ENCODE data around the gene RASL12.

RASL12 gene

GRCh38 chr15:65038428-65038827 lies 29.4 kb downstream of the RASL12 start:
- Histone ChIP-seq H3K9ac (ENCODE audit: low read depth, low read length) (no peak overlapping the region), H3K36me3 (ENCODE audit: insufficient read depth, low read length) (no peaks in the 10 kb centered on the region), H3K9me3 (ENCODE audit: insufficient read depth, low read depth, low read length) (no peaks in the 10 kb centered on the region), H3K27me3 (ENCODE audit: insufficient read depth, low read length) (no peaks in the 10 kb centered on the region), H3K4me3 (ENCODE audit: low read length) (no peak overlapping the region), H3K4me1 (ENCODE audit: insufficient read depth, low read length) (peaks cover 2% of the 10 kb centered on the region; the same call in 1 of the 2 replicates), H3K27ac (ENCODE audit: low read depth, low read length) (no peak overlapping the region)
- 94% methylated on average over 3 of the region's 3 CpGs for WGBS

GRCh38 chr15:65037309-65037708 lies 30.5 kb downstream of the RASL12 start:
- H3K4me1 ChIP-seq (ENCODE audit: insufficient read depth, low read length) = peaks cover 5% of the 10 kb centered on the region; the same call in 1 of the 2 replicates
- no peaks in the 10 kb centered on the region for H3K27me3 ChIP-seq (ENCODE audit: insufficient read depth, low read length)
- H3K9ac ChIP-seq (ENCODE audit: low read depth, low read length) = no peak overlapping the region
- no peaks in the 10 kb centered on the region for H3K36me3 ChIP-seq (ENCODE audit: insufficient read depth, low read length)
- H3K4me3 ChIP-seq (ENCODE audit: low read length) = no peak overlapping the region
- H3K9me3 ChIP-seq (ENCODE audit: insufficient read depth, low read depth, low read length) = no peaks in the 10 kb centered on the region
- no peak overlapping the region for H3K27ac ChIP-seq (ENCODE audit: low read depth, low read length)
- WGBS = 95% methylated on average over 1 of the region's 1 CpG

GRCh38 chr15:65034719-65035118 lies 33.1 kb downstream of the RASL12 start:
- H3K27ac ChIP-seq (ENCODE audit: low read depth, low read length) = no peak overlapping the region
- no peaks in the 10 kb centered on the region for H3K36me3 ChIP-seq (ENCODE audit: insufficient read depth, low read length)
- no peaks in the 10 kb centered on the region for H3K9me3 ChIP-seq (ENCODE audit: insufficient read depth, low read depth, low read length)
- H3K4me1 ChIP-seq (ENCODE audit: insufficient read depth, low read length) = peaks cover 5% of the 10 kb centered on the region; the same call in 1 of the 2 replicates
- H3K4me3 ChIP-seq (ENCODE audit: low read length) = no peak overlapping the region
- WGBS = 94% methylated on average over 11 of the region's 11 CpGs
- no peak overlapping the region for H3K9ac ChIP-seq (ENCODE audit: low read depth, low read length)
- no peaks in the 10 kb centered on the region for H3K27me3 ChIP-seq (ENCODE audit: insufficient read depth, low read length)

- H3K36me3 ChIP-seq (ENCODE audit: insufficient read depth, low read length) = no peaks in the 10 kb centered on the region
- WGBS = 50% methylated on average over 4 of the region's 4 CpGs
- H3K4me1 ChIP-seq (ENCODE audit: insufficient read depth, low read length) = peaks cover 5% of the 10 kb centered on the region; the same call in 1 of the 2 replicates
- H3K27me3 ChIP-seq (ENCODE audit: insufficient read depth, low read length) = no peaks in the 10 kb centered on the region
- H3K4me3 ChIP-seq (ENCODE audit: low read length) = no peak overlapping the region
- H3K27ac ChIP-seq (ENCODE audit: low read depth, low read length) = no peak overlapping the region
- no peaks in the 10 kb centered on the region for H3K9me3 ChIP-seq (ENCODE audit: insufficient read depth, low read depth, low read length)
- no peak overlapping the region for H3K9ac ChIP-seq (ENCODE audit: low read depth, low read length)
Observed at GRCh38 chr15:65033659-65034269, 34.0 kb downstream of the RASL12 start.

- H3K27me3 ChIP-seq (ENCODE audit: insufficient read depth, low read length) = no peaks in the 10 kb centered on the region
- H3K9ac ChIP-seq (ENCODE audit: low read depth, low read length) = no peak overlapping the region
- H3K9me3 ChIP-seq (ENCODE audit: insufficient read depth, low read depth, low read length) = no peaks in the 10 kb centered on the region
- H3K27ac ChIP-seq (ENCODE audit: low read depth, low read length) = no peak overlapping the region
- no peaks in the 10 kb centered on the region for H3K36me3 ChIP-seq (ENCODE audit: insufficient read depth, low read length)
- 34% methylated on average over 12 of the region's 13 CpGs for WGBS
- H3K4me1 ChIP-seq (ENCODE audit: insufficient read depth, low read length) = peaks cover 5% of the 10 kb centered on the region; the same call in 1 of the 2 replicates
- no peak overlapping the region for H3K4me3 ChIP-seq (ENCODE audit: low read length)
Observed at GRCh38 chr15:65032801-65033537, 34.8 kb downstream of the RASL12 start.

- peaks cover 5% of the 10 kb centered on the region; the same call in 1 of the 2 replicates for H3K4me1 ChIP-seq (ENCODE audit: insufficient read depth, low read length)
- no peaks in the 10 kb centered on the region for H3K9me3 ChIP-seq (ENCODE audit: insufficient read depth, low read depth, low read length)
- H3K27ac ChIP-seq (ENCODE audit: low read depth, low read length) = no peak overlapping the region
- peaks cover 19% of the 10 kb centered on the region for H3K36me3 ChIP-seq (ENCODE audit: insufficient read depth, low read length)
- WGBS = 71% methylated on average over 11 of the region's 12 CpGs
- no peak overlapping the region for H3K9ac ChIP-seq (ENCODE audit: low read depth, low read length)
- peak overlapping the region; percentile 87 for H3K4me3 ChIP-seq (ENCODE audit: low read length)
- no peaks in the 10 kb centered on the region for H3K27me3 ChIP-seq (ENCODE audit: insufficient read depth, low read length)
Observed at GRCh38 chr15:65029736-65030208, 38.0 kb downstream of the RASL12 start.

- Histone ChIP-seq H3K36me3 (ENCODE audit: insufficient read depth, low read length) (peaks cover 25% of the 10 kb centered on the region), H3K9ac (ENCODE audit: low read depth, low read length) (peak within 1 kb of the TSS; percentile 81), H3K4me1 (ENCODE audit: insufficient read depth, low read length) (peaks cover 5% of the 10 kb centered on the region; the same call in 1 of the 2 replicates), H3K4me3 (ENCODE audit: low read length) (peak within 1 kb of the TSS; percentile 87), H3K27ac (ENCODE audit: low read depth, low read length) (no peak within 1 kb of the TSS; the same call in 1 of the 2 replicates), H3K9me3 (ENCODE audit: insufficient read depth, low read depth, low read length) (no peaks in the 10 kb centered on the region), H3K27me3 (ENCODE audit: insufficient read depth, low read length) (no peaks in the 10 kb centered on the region)
- under 1% methylated on average over 73 of the region's 73 CpGs for WGBS
Observed at GRCh38 chr15:65028921-65029735, 38.7 kb downstream of the RASL12 start, which contains the start of gene MTFMT. Gene MTFMT, minus strand, starts transcription at chr15:65029639. Its CDS starts 26 bp downstream, at chr15:65029613.

GRCh38 chr15:65028338-65028737 lies 39.5 kb downstream of the RASL12 start:
- 79% methylated on average over 9 of the region's 10 CpGs for WGBS
- Histone ChIP-seq H3K9me3 (ENCODE audit: insufficient read depth, low read depth, low read length) (no peaks in the 10 kb centered on the region), H3K9ac (ENCODE audit: low read depth, low read length) (peak overlapping the region; percentile 81; the same call in 1 of the 2 replicates), H3K4me1 (ENCODE audit: insufficient read depth, low read length) (peaks cover 2% of the 10 kb centered on the region; the same call in 1 of the 2 replicates), H3K27ac (ENCODE audit: low read depth, low read length) (no peak overlapping the region), H3K36me3 (ENCODE audit: insufficient read depth, low read length) (peaks cover 29% of the 10 kb centered on the region), H3K4me3 (ENCODE audit: low read length) (peak overlapping the region; percentile 87), H3K27me3 (ENCODE audit: insufficient read depth, low read length) (no peaks in the 10 kb centered on the region)

GRCh38 chr15:65027593-65027992 lies 40.2 kb downstream of the RASL12 start:
- no peaks in the 10 kb centered on the region for H3K9me3 ChIP-seq (ENCODE audit: insufficient read depth, low read depth, low read length)
- no CpG with 5 or more reads among the region's 1 CpG for WGBS
- H3K36me3 ChIP-seq (ENCODE audit: insufficient read depth, low read length) = peaks cover 37% of the 10 kb centered on the region
- H3K9ac ChIP-seq (ENCODE audit: low read depth, low read length) = no peak overlapping the region
- H3K27me3 ChIP-seq (ENCODE audit: insufficient read depth, low read length) = no peaks in the 10 kb centered on the region
- peak overlapping the region; percentile 87; the same call in 1 of the 2 replicates for H3K4me3 ChIP-seq (ENCODE audit: low read length)
- H3K4me1 ChIP-seq (ENCODE audit: insufficient read depth, low read length) = no peaks in the 10 kb centered on the region
- H3K27ac ChIP-seq (ENCODE audit: low read depth, low read length) = no peak overlapping the region

- Histone ChIP-seq H3K27ac (ENCODE audit: low read depth, low read length) (no peak overlapping the region), H3K9me3 (ENCODE audit: insufficient read depth, low read depth, low read length) (no peaks in the 10 kb centered on the region), H3K4me3 (ENCODE audit: low read length) (no peak overlapping the region), H3K4me1 (ENCODE audit: insufficient read depth, low read length) (no peaks in the 10 kb centered on the region), H3K36me3 (ENCODE audit: insufficient read depth, low read length) (peaks cover 40% of the 10 kb centered on the region), H3K9ac (ENCODE audit: low read depth, low read length) (no peak overlapping the region), H3K27me3 (ENCODE audit: insufficient read depth, low read length) (no peaks in the 10 kb centered on the region)
- WGBS = 89% methylated on average over 6 of the region's 6 CpGs
Observed at GRCh38 chr15:65026756-65027155, 41.0 kb downstream of the RASL12 start.
